Adipocyte (in vitro differentiated cells): ENCODE results near the gene CDYL2.

ENCODE experiments used
- DNase-seq: peaks from one replicate; pipeline ENCODE4 v3.0.0-alpha.2; 2015; ENCODE audit warnings: low read depth
- H3K27me3 ChIP-seq: replicated peaks from 2 replicates; pipeline ENCODE4 v1.7.0; 2013; ENCODE audit warnings: mild to moderate bottlenecking, low read length, moderate library complexity; ENCODE audit not compliant: control insufficient read depth, insufficient read depth
- H3K36me3 ChIP-seq: 2 replicates; pipeline ENCODE4 v1.7.0; 2013; ENCODE audit warnings: low read length, mild to moderate bottlenecking, moderate library complexity; ENCODE audit not compliant: control insufficient read depth, insufficient read depth, severe bottlenecking
- H3K4me1 ChIP-seq: 2 replicates; pipeline ENCODE4 v1.7.0; 2013; ENCODE audit warnings: mild to moderate bottlenecking, low read length, moderate library complexity; ENCODE audit not compliant: control insufficient read depth, insufficient read depth
- H3K4me3 ChIP-seq: 2 replicates; pipeline ENCODE4 v1.7.0; 2013; ENCODE audit warnings: mild to moderate bottlenecking, low read length, moderate library complexity
- H3K9ac ChIP-seq: 2 replicates; pipeline ENCODE4 v1.7.0; 2013; ENCODE audit warnings: mild to moderate bottlenecking, low read length, moderate library complexity
- H3K9me3 ChIP-seq: 2 replicates; pipeline ENCODE4 v1.7.0; 2013; ENCODE audit warnings: mild to moderate bottlenecking, low read length, moderate library complexity; ENCODE audit not compliant: control insufficient read depth

Gene CDYL2

GRCh38 chr16:80684136-80684765 lies 120.1 kb downstream of the CDYL2 start:
- Histone ChIP-seq H3K9ac (no peak overlapping the region), H3K36me3 (no peaks in the 10 kb centered on the region), H3K4me3 (no peak overlapping the region), H3K4me1 (no peaks in the 10 kb centered on the region), H3K9me3 (no peaks in the 10 kb centered on the region), H3K27me3 (no peaks in the 10 kb centered on the region)
- no peak for DNase-seq

- H3K9ac ChIP-seq: no peak overlapping the region
- H3K4me1 ChIP-seq: no peaks in the 10 kb centered on the region
- H3K27me3 ChIP-seq: no peaks in the 10 kb centered on the region
- no peaks in the 10 kb centered on the region for H3K36me3 ChIP-seq
- H3K9me3 ChIP-seq: no peaks in the 10 kb centered on the region
- no peak overlapping the region for H3K4me3 ChIP-seq
- DNase-seq: no peak
Measured at GRCh38 chr16:80683646-80684045, 120.8 kb downstream of the CDYL2 start.

- peak; percentile 82 for DNase-seq
- Histone ChIP-seq H3K27me3 (no peaks in the 10 kb centered on the region), H3K4me1 (no peaks in the 10 kb centered on the region), H3K4me3 (no peak overlapping the region), H3K9me3 (no peaks in the 10 kb centered on the region), H3K36me3 (no peaks in the 10 kb centered on the region), H3K9ac (no peak overlapping the region)
Measured at GRCh38 chr16:80682421-80683070, 121.9 kb downstream of the CDYL2 start.

GRCh38 chr16:80681436-80681835 lies 123.0 kb downstream of the CDYL2 start:
- H3K36me3 ChIP-seq: no peaks in the 10 kb centered on the region

GRCh38 chr16:80680839-80681238 lies 123.6 kb downstream of the CDYL2 start:
- H3K36me3 ChIP-seq: no peaks in the 10 kb centered on the region
- no peak overlapping the region for H3K9ac ChIP-seq
- H3K27me3 ChIP-seq: no peaks in the 10 kb centered on the region
- H3K4me1 ChIP-seq: peaks cover 7% of the 10 kb centered on the region
- no peaks in the 10 kb centered on the region for H3K9me3 ChIP-seq
- H3K4me3 ChIP-seq: no peak overlapping the region
- DNase-seq: no peak

More at GRCh38 chr16:80681436-80681835, 123.0 kb downstream of the CDYL2 start:
- peaks cover 2% of the 10 kb centered on the region for H3K4me1 ChIP-seq
- no peaks in the 10 kb centered on the region for H3K27me3 ChIP-seq
- no peak overlapping the region for H3K4me3 ChIP-seq
- no peaks in the 10 kb centered on the region for H3K9me3 ChIP-seq
- H3K9ac ChIP-seq: no peak overlapping the region
- no peak for DNase-seq

GRCh38 chr16:80680046-80680445 lies 124.4 kb downstream of the CDYL2 start:
- peaks cover 7% of the 10 kb centered on the region for H3K4me1 ChIP-seq
- no peak overlapping the region for H3K9ac ChIP-seq
- DNase-seq: no peak
- H3K4me3 ChIP-seq: no peak overlapping the region
- H3K27me3 ChIP-seq: no peaks in the 10 kb centered on the region
- H3K9me3 ChIP-seq: no peaks in the 10 kb centered on the region
- no peaks in the 10 kb centered on the region for H3K36me3 ChIP-seq

- Histone ChIP-seq H3K4me3 (no peak overlapping the region), H3K36me3 (no peaks in the 10 kb centered on the region), H3K9me3 (no peaks in the 10 kb centered on the region), H3K9ac (no peak overlapping the region), H3K27me3 (no peaks in the 10 kb centered on the region), H3K4me1 (peaks cover 7% of the 10 kb centered on the region)
- DNase-seq: no peak
Measured at GRCh38 chr16:80674884-80675283, 129.5 kb downstream of the CDYL2 start.

- Histone ChIP-seq H3K9me3 (no peaks in the 10 kb centered on the region), H3K4me1 (peaks cover 7% of the 10 kb centered on the region), H3K27me3 (no peaks in the 10 kb centered on the region), H3K9ac (no peak overlapping the region), H3K4me3 (no peak overlapping the region), H3K36me3 (no peaks in the 10 kb centered on the region)
- no peak for DNase-seq
Measured at GRCh38 chr16:80672379-80672778, 132.0 kb downstream of the CDYL2 start.

GRCh38 chr16:80671281-80671849 lies 133.0 kb downstream of the CDYL2 start:
- Histone ChIP-seq H3K9me3 (no peaks in the 10 kb centered on the region), H3K27me3 (no peaks in the 10 kb centered on the region), H3K4me1 (peaks cover 4% of the 10 kb centered on the region), H3K9ac (no peak overlapping the region), H3K4me3 (no peak overlapping the region), H3K36me3 (no peaks in the 10 kb centered on the region)
- no peak for DNase-seq

GRCh38 chr16:80670170-80670865 lies 134.1 kb downstream of the CDYL2 start:
- Histone ChIP-seq H3K9me3 (no peaks in the 10 kb centered on the region), H3K36me3 (no peaks in the 10 kb centered on the region), H3K4me3 (no peak overlapping the region), H3K4me1 (no peaks in the 10 kb centered on the region), H3K27me3 (no peaks in the 10 kb centered on the region), H3K9ac (no peak overlapping the region)
- no peak for DNase-seq

GRCh38 chr16:80669673-80670072 lies 134.7 kb downstream of the CDYL2 start:
- Histone ChIP-seq H3K27me3 (no peaks in the 10 kb centered on the region), H3K9ac (no peak overlapping the region), H3K4me3 (no peak overlapping the region), H3K36me3 (no peaks in the 10 kb centered on the region), H3K9me3 (no peaks in the 10 kb centered on the region), H3K4me1 (no peaks in the 10 kb centered on the region)
- DNase-seq: no peak
